IPS-20b (cell line): Measurements from ENCODE around the gene XIST.

Experiments
- H3K27ac ChIP-seq: one replicate; pipeline ENCODE4 v1.5.1; 2013; ENCODE audit warnings: low read length
- H3K27me3 ChIP-seq: 2 replicates; pipeline ENCODE4 v1.6.1; 2013; ENCODE audit warnings: mild to moderate bottlenecking, low read length, inconsistent platforms; ENCODE audit not compliant: insufficient read depth
- H3K36me3 ChIP-seq: 2 replicates; pipeline ENCODE4 v1.6.1; 2013; ENCODE audit warnings: low read depth, mild to moderate bottlenecking, inconsistent platforms, low read length, moderate library complexity; ENCODE audit not compliant: insufficient read depth
- H3K4me1 ChIP-seq: 2 replicates; pipeline ENCODE4 v1.6.1; 2013; ENCODE audit warnings: mild to moderate bottlenecking, control low read depth, inconsistent platforms, low read length, moderate library complexity; ENCODE audit not compliant: insufficient read depth
- H3K4me3 ChIP-seq: 2 replicates; pipeline ENCODE4 v1.5.1; 2013; ENCODE audit warnings: mild to moderate bottlenecking, low read length, inconsistent platforms
- H3K9ac ChIP-seq: 2 replicates; pipeline ENCODE4 v1.6.1; 2013; ENCODE audit warnings: low read depth, mild to moderate bottlenecking, inconsistent platforms, low read length, moderate library complexity
- H3K9me3 ChIP-seq: 2 replicates; pipeline ENCODE4 v1.6.1; 2013; ENCODE audit warnings: mild to moderate bottlenecking, low read depth, low read length, inconsistent platforms; ENCODE audit not compliant: insufficient read depth

Gene XIST

DNA sequence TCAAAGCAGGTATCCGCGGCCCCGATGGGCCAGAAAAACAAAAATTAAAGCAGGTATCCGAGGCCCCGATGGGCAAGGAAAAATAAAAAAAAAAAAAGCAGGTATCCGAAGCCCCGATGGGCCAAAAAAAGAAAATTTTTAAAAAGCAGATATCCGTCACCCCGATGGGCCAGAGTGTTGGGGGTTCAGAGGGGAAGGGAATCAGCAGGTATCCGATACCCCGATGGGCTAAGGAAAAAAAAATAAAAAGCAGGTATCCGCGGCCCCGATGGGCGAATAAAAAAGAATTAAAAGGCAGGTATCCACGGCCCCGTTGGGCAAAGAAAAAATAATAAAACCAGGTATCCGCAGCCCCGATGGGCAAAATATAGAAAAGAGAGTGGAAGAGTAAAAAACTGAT lies 492 bp downstream of the XIST start:
- no peaks in the 10 kb centered on the region for H3K27me3 ChIP-seq
- H3K4me3 ChIP-seq: no peak overlapping the region
- H3K9me3 ChIP-seq: peaks cover 25% of the 10 kb centered on the region
- no peak overlapping the region for H3K9ac ChIP-seq
- no peak overlapping the region for H3K27ac ChIP-seq
- H3K36me3 ChIP-seq: no peaks in the 10 kb centered on the region
- peaks cover under 1% of the 10 kb centered on the region for H3K4me1 ChIP-seq

DNA sequence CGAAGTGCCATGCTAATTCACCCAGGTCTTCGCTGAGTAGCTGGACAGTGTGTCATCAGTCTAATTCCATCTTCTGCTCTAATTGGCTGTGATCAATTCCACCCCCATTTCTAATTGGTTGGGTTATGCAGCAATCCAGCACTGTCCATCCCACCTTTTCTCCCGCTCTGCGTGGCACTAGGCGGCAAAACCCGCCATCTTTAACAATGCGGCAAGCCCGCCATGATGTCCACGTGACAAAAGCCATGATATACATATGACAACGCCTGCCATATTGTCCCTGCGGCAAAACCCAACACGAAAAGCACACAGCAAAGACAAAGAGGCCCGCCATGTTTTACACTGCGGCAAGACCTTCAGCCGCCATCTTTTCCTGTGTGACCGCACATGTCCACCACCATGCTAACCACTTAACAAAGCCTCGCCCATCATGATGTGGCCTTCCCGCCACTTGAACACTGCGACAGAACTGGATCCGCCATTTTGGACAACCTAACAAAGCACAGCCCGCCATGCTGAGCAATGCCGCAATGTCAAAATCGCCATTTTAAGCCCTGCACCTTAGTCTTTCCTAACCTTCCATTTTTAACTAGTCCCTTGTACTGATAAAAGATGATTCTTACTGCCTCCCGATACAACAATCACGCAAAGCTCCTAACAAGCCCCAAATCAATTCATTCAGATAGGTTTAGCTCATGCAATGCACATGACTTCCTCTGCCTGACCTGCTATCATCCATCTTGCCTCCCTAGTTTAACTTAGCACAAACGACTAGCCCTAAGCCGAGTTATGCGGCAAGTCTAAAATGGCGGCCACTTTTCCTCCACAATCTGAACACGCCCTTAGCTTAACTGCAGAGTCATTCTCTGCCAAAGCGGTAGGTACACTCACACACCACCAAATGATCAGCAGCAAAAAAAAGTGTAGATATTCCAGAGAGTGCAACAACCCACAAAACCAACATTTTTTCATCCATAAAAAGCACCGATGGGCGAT lies 1.2 kb downstream of the XIST start:
- Histone ChIP-seq H3K27ac (no peak overlapping the region), H3K4me3 (no peak overlapping the region), H3K4me1 (peaks cover 5% of the 10 kb centered on the region), H3K27me3 (no peaks in the 10 kb centered on the region), H3K9ac (no peak overlapping the region), H3K36me3 (no peaks in the 10 kb centered on the region), H3K9me3 (peaks cover 25% of the 10 kb centered on the region)

DNA sequence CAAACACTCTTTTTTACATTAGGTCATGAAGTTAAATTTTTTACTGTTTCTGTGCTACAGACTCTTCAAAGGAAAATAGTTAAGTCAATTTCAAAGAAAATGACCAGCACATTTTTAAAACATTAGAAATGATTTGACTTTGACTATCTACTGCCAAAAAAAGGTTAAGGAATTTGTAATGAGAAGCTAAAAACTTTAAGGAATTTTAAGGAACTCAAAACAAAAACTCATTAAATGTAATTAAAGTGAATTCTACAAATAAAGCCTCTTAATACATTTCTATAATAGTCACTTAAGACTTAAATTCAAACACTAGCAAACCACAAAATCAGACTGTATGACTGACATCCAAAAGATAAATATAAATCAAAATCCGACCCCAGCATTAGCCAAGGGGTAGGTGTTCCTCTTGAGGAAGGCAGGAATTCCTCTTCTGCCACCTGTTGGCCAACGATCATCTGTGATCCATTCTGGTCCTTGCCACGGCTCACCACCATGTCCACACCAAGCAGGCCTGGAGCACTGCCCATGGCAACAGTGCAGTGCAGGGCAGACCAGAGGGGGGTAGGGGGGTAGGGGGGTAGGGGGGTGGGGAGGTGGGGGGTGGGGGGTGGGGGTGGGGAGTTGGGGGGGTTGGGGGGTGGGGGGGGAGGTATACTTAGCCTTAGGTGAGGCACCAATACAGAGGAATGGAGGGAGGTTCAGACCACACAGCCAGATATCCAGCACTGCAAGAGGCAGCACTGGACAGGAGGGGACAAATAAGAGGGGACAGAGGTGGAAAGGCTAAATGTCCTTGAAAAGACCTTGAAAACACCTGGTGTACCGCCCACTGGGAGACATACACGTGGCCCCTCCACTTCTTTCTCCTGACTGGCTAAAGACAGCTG lies 2.1 kb downstream of the XIST start:
- no peaks in the 10 kb centered on the region for H3K36me3 ChIP-seq
- no peak overlapping the region for H3K9ac ChIP-seq
- no peak overlapping the region for H3K4me3 ChIP-seq
- H3K9me3 ChIP-seq: peaks cover 25% of the 10 kb centered on the region
- H3K27ac ChIP-seq: no peak overlapping the region
- no peaks in the 10 kb centered on the region for H3K27me3 ChIP-seq
- H3K4me1 ChIP-seq: peaks cover 5% of the 10 kb centered on the region

DNA sequence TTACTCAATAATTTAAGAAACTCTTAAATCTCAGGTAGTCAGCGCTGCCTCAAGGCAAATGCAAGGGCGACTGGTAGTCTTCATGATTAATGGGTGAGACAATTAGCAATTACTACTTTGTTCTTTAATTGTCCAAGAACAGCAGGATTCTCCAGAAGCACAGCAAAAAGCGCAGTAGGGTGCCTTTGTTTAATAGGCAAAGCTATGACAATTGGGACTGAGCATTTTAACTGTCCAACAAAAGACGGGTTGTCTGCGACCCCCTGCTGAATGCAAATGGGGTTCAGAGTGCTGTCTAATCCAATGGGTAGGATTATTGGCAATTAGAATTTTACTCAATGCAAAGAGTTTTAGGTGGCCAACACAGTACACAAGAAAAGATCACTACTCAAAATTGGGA lies 3.4 kb downstream of the XIST start:
- no peak overlapping the region for H3K4me3 ChIP-seq
- H3K4me1 ChIP-seq: peaks cover 5% of the 10 kb centered on the region
- H3K9ac ChIP-seq: no peak overlapping the region
- no peak overlapping the region for H3K27ac ChIP-seq
- no peaks in the 10 kb centered on the region for H3K36me3 ChIP-seq
- peaks cover 25% of the 10 kb centered on the region for H3K9me3 ChIP-seq
- no peaks in the 10 kb centered on the region for H3K27me3 ChIP-seq

- H3K27me3 ChIP-seq: no peaks in the 10 kb centered on the region
- no peak overlapping the region for H3K4me3 ChIP-seq
- H3K9me3 ChIP-seq: peaks cover 25% of the 10 kb centered on the region
- no peak overlapping the region for H3K9ac ChIP-seq
- peaks cover 5% of the 10 kb centered on the region for H3K4me1 ChIP-seq
- H3K36me3 ChIP-seq: no peaks in the 10 kb centered on the region
- no peak overlapping the region for H3K27ac ChIP-seq
These were observed 4.5 kb downstream of the XIST start for GRCh38 chrX:73847991-73848390.

- H3K9ac ChIP-seq: no peak overlapping the region
- H3K36me3 ChIP-seq: no peaks in the 10 kb centered on the region
These were observed 5.4 kb downstream of the XIST start for GRCh38 chrX:73847100-73847499.

GRCh38 chrX:73842541-73843234 lies 9.8 kb downstream of the XIST start:
- Histone ChIP-seq H3K4me1 (peaks cover 5% of the 10 kb centered on the region; the same call in 1 of the 2 replicates), H3K9me3 (peaks cover 4% of the 10 kb centered on the region; the same call in 1 of the 2 replicates), H3K27me3 (no peaks in the 10 kb centered on the region), H3K36me3 (no peaks in the 10 kb centered on the region), H3K27ac (no peak overlapping the region), H3K4me3 (no peak overlapping the region), H3K9ac (no peak overlapping the region)

More at GRCh38 chrX:73847100-73847499, 5.4 kb downstream of the XIST start:
- Histone ChIP-seq H3K27me3 (no peaks in the 10 kb centered on the region), H3K4me3 (no peak overlapping the region), H3K9me3 (peaks cover 25% of the 10 kb centered on the region), H3K27ac (no peak overlapping the region), H3K4me1 (peaks cover 5% of the 10 kb centered on the region)

DNA sequence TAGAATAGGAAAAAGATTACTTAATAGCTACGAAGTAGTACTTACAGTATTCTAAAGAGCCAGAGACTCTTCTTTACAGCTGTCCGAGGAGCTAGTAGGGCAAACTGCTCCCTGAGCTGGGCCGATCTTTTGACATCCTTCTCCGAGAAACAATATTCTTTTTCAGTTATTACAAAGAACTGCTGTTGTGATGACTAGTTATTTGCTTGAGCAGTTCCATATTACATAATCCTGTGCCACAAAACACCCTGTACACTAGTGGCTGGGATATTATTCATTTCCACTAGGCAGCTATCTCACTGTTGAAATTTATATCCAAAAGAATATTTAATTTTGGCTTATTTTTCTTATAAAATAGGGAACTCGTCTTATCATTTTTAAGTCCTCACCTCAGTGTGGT lies 11.2 kb downstream of the XIST start:
- H3K36me3 ChIP-seq: no peaks in the 10 kb centered on the region
- H3K4me1 ChIP-seq: no peaks in the 10 kb centered on the region; the same call in 1 of the 2 replicates
- H3K27me3 ChIP-seq: no peaks in the 10 kb centered on the region
- no peak overlapping the region for H3K27ac ChIP-seq
- H3K9ac ChIP-seq: no peak overlapping the region
- H3K4me3 ChIP-seq: no peak overlapping the region
- no peaks in the 10 kb centered on the region for H3K9me3 ChIP-seq

GRCh38 chrX:73840120-73840924 lies 12.2 kb downstream of the XIST start:
- H3K36me3 ChIP-seq: no peaks in the 10 kb centered on the region
- no peaks in the 10 kb centered on the region for H3K9me3 ChIP-seq
- H3K4me3 ChIP-seq: no peak overlapping the region
- no peak overlapping the region for H3K9ac ChIP-seq
- no peaks in the 10 kb centered on the region for H3K27me3 ChIP-seq
- no peak overlapping the region for H3K27ac ChIP-seq
- H3K4me1 ChIP-seq: no peaks in the 10 kb centered on the region

DNA sequence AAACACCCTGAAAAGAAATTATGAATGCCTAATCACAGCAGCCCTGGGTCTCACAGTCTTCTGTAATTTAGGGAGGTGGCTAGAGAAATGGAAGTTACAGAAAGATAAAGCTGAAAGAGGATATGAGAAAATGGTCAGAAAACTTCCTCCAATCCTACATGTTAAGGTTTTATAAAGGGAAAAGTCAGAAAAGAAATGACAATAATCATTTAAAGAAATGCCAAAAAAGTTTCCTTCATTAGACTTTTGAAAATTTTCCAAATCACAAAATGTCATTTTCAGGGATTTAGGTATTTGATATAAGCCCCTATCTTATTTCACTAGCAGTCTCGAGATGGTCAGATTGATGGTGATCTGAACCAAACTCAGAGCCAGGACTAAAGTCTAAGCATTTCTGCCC lies 13.4 kb downstream of the XIST start:
- H3K27me3 ChIP-seq: no peaks in the 10 kb centered on the region

DNA sequence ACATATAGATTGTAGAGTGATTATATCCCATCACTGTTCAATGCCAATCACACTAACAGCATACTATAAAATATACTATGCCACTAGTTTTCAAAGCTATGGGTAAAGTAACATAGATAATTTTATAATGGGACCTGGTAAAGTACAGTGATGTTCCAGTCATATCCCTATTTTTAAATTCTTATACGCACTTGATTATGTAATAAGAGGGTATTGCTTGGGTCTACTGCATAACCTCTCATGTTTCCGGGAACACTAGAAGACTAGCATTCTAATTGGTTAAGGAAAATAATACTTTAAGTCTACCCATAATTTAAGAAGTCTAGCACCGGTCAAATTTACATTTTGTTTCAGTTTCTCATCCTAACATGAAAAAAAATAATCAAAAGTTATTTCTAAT lies 14.4 kb downstream of the XIST start:
- Histone ChIP-seq H3K4me3 (no peak overlapping the region), H3K9me3 (no peaks in the 10 kb centered on the region), H3K4me1 (no peaks in the 10 kb centered on the region), H3K27ac (no peak overlapping the region), H3K36me3 (no peaks in the 10 kb centered on the region), H3K9ac (no peak overlapping the region), H3K27me3 (no peaks in the 10 kb centered on the region)

More for the DNA sequence above, 13.4 kb downstream of the XIST start:
- Histone ChIP-seq H3K9ac (no peak overlapping the region), H3K4me1 (no peaks in the 10 kb centered on the region), H3K9me3 (no peaks in the 10 kb centered on the region), H3K27ac (no peak overlapping the region), H3K4me3 (no peak overlapping the region), H3K36me3 (no peaks in the 10 kb centered on the region)
